Effector memory CD8-positive, alpha-beta T cell (primary cell): ENCODE data around the gene MRPL23.

Source experiments
- ATAC-seq: fragments of 150-1000 bp; cut with Tn5 transposase; replicated peaks from 2 replicates; pipeline ENCODE4 v1.10.0; 2021; ENCODE audit warnings: mild to moderate bottlenecking, moderate library complexity
- DNase-seq, 3 experiments: peaks; one replicate each; pipeline ENCODE4 v3.0.0; 2021
- H3K27ac Mint-ChIP-seq, 2 donors: one replicate each; pipeline ENCODE4 v1.8.0; 2022; ENCODE audit warnings: mild to moderate bottlenecking in 2 of 2, mixed read lengths in 2 of 2, moderate library complexity in 2 of 2
- H3K27me3 Mint-ChIP-seq, 2 donors: one replicate each; pipeline ENCODE4 v1.8.0; 2022; ENCODE audit warnings: mixed read lengths in 2 of 2
- H3K36me3 Mint-ChIP-seq: one replicate; pipeline ENCODE4 v1.8.0; 2022; ENCODE audit warnings: mild to moderate bottlenecking, moderate library complexity, mixed read lengths; ENCODE audit not compliant: insufficient read depth
- H3K4me1 Mint-ChIP-seq, 2 donors: one replicate each; pipeline ENCODE4 v1.8.0; 2022; ENCODE audit warnings: low read depth in 2 of 2, mixed read lengths in 2 of 2
- H3K4me3 Mint-ChIP-seq, 2 donors: one replicate each; pipeline ENCODE4 v1.8.0; 2022; ENCODE audit warnings: mild to moderate bottlenecking in 2 of 2, mixed read lengths in 2 of 2, moderate library complexity in 2 of 2
- H3K9me3 Mint-ChIP-seq, 2 donors: one replicate each; pipeline ENCODE4 v1.8.0; 2022; ENCODE audit warnings: mixed read lengths in 2 of 2

The MRPL23 gene

GRCh38 chr11:1967641-1968225, 20.6 kb downstream of the MRPL23 start:
- ATAC-seq (no peak), DNase-seq (no peak)
- no peaks in the 10 kb centered on the region for H3K36me3 Mint-ChIP-seq
- H3K4me3 Mint-ChIP-seq = no peak overlapping the region
- no peaks in the 10 kb centered on the region for H3K4me1 Mint-ChIP-seq
- no peak overlapping the region for H3K27ac Mint-ChIP-seq
- no peaks in the 10 kb centered on the region for H3K27me3 Mint-ChIP-seq
- H3K9me3 Mint-ChIP-seq = no peaks in the 10 kb centered on the region

DNA sequence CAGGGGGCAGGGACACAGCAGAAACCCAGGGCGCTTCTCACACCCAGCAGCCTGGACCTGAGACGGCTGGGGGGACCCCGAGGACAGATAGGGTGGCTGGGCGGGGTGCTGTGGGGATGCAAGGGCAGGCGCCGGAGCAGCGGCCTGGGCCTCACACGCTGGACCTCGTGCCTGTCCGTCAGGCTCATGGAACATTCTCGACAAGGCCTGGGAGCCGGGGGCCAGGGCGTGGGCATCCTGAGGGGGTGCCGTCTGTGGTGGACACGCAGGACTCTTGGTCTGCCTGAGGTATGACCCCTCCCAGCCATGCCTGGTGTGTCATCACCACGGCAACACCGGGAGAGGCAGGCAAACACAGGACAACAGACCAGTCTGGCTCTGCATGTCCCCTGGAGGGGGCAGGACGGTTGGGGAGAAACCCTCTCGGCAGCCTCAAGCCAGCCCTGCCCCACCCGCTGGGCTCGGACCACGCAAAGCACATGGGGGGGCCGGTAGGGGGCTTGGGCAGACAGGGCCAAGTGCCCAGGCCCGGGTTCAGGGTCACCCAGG, 21.4 kb downstream of the MRPL23 start:
- no peak overlapping the region for H3K4me3 Mint-ChIP-seq
- DNase-seq (no peak), ATAC-seq (no peak)
- H3K4me1 Mint-ChIP-seq = no peaks in the 10 kb centered on the region
- H3K27ac Mint-ChIP-seq = no peak overlapping the region
- no peaks in the 10 kb centered on the region for H3K36me3 Mint-ChIP-seq
- H3K9me3 Mint-ChIP-seq = no peaks in the 10 kb centered on the region
- H3K27me3 Mint-ChIP-seq = no peaks in the 10 kb centered on the region

DNA sequence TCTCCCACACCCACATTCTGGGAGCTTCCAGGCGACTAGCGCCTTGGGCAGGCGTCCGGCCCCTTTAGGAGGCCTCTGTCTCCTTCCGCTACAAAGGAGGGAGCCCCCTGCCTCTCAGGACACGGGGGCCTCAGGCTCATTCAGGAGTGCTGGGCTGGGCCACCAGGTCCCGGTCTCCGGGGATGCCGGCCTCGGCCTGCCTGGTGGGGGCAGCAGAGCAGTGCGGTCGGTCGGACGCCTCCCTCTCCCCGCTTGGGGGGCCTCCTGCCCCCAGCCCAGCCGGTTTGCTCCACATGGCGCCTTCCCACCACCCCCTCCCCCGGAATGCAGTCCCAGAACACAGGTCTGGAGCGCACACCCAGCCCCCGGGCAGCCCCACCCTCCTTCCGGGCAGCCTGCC, 21.9 kb downstream of the MRPL23 start:
- H3K4me1 Mint-ChIP-seq = no peaks in the 10 kb centered on the region
- no peaks in the 10 kb centered on the region for H3K9me3 Mint-ChIP-seq
- H3K27ac Mint-ChIP-seq = no peak overlapping the region
- no peaks in the 10 kb centered on the region for H3K27me3 Mint-ChIP-seq
- no peaks in the 10 kb centered on the region for H3K36me3 Mint-ChIP-seq
- no peak for DNase-seq
- no peak overlapping the region for H3K4me3 Mint-ChIP-seq
- no peak for ATAC-seq

- no peak overlapping the region for H3K4me3 Mint-ChIP-seq
- no peaks in the 10 kb centered on the region for H3K4me1 Mint-ChIP-seq
- no peaks in the 10 kb centered on the region for H3K27me3 Mint-ChIP-seq
- no peaks in the 10 kb centered on the region for H3K9me3 Mint-ChIP-seq
- ATAC-seq = no peak
- DNase-seq = no peak
- no peak overlapping the region for H3K27ac Mint-ChIP-seq
- H3K36me3 Mint-ChIP-seq = no peaks in the 10 kb centered on the region
These were observed 22.6 kb downstream of the MRPL23 start for GRCh38 chr11:1969776-1970175.

GRCh38 chr11:1970956-1971355, 23.8 kb downstream of the MRPL23 start:
- ATAC-seq (no peak), DNase-seq (no peak)
- H3K4me1 Mint-ChIP-seq = no peaks in the 10 kb centered on the region
- H3K9me3 Mint-ChIP-seq = no peaks in the 10 kb centered on the region
- no peak overlapping the region for H3K27ac Mint-ChIP-seq
- H3K36me3 Mint-ChIP-seq = no peaks in the 10 kb centered on the region
- H3K27me3 Mint-ChIP-seq = no peaks in the 10 kb centered on the region
- H3K4me3 Mint-ChIP-seq = no peak overlapping the region

DNA sequence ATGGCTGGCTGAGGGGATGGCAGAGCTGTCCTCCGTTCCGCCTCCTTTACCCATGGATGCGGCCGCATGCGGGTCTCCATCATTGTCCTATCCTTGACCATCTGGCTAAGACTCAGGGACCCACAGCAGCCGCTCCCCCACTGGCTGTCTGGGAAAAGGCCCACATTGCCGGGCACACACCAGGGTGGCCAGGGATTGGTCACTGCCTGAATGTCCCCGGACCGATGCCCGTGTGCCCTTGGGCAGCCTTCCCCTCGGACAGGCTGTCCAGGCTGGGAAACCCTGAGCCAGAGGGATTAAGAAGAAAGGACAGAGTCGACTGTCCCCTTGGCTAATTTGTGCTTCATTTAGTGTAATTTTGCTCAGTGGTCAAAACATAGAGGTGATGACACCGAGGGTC, 28.1 kb downstream of the MRPL23 start:
- Mint-ChIP-seq H3K36me3 (no peaks in the 10 kb centered on the region), H3K9me3 (no peaks in the 10 kb centered on the region), H3K4me3 (no peak overlapping the region), H3K4me1 (no peaks in the 10 kb centered on the region), H3K27ac (no peak overlapping the region), H3K27me3 (no peaks in the 10 kb centered on the region)
- no peak for ATAC-seq
- no peak for DNase-seq

DNA sequence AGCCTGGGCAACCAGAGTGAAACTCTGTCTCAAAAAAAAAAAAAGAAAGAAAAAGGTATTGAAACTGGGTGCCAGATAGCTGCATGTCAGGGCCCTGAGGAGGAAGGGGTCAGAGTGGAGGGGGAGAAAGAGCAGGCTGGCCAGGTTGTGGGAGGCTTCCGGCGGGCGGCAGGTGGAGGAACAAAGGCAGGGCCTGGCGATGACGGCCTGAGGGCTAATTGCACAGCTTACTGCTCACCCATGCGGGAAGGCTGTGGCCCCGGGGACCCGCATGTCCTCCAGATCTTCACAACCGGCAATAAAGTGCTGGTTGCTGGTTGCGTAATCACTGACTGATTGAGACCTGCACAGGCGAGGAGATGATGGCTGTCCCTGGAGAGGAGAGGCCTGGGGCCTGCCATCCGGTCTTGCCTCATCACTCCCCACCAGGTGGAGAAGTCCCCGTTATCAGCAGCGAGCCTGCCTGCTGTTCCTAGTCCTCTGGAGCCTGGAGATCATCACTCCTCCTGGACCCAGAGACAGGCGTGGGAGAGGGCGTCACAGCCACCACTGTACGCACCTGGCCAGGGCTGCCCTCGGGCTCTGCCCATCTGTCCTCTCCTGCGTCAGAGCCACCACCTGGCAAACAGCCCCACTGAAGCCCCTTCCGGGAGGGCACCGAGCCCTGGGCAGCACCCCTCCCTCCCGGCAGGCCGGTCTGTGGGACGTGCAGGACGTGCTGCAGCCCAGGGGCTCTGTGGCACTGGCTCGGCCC, 31.8 kb downstream of the MRPL23 start:
- Mint-ChIP-seq H3K4me3 (no peak overlapping the region), H3K27ac (no peak overlapping the region), H3K4me1 (no peaks in the 10 kb centered on the region), H3K9me3 (no peaks in the 10 kb centered on the region), H3K36me3 (no peaks in the 10 kb centered on the region), H3K27me3 (no peaks in the 10 kb centered on the region)
- no peak for ATAC-seq
- DNase-seq = no peak

DNA sequence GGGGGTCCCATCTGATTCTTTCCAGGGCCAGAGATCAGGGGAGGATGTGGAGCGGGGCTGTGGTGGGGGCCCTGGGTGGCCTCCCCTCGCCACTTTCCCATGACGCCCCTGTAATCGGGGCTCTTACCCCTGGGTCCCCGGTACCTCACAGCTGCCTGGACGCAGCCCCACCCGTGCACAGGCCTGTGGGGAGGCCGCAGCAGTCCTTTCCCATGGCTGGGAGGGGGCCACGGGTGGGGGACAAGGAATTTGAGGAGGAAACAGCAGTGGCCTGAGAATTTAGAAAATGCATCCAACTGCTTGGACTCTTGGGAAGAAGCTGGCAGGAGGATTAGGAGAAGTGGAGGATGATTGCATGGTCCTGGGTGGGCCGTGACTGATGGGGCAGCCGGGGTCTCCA, 32.5 kb downstream of the MRPL23 start:
- DNase-seq (no peak), ATAC-seq (no peak)
- no peaks in the 10 kb centered on the region for H3K27me3 Mint-ChIP-seq
- no peaks in the 10 kb centered on the region for H3K36me3 Mint-ChIP-seq
- H3K4me3 Mint-ChIP-seq = no peak overlapping the region
- no peaks in the 10 kb centered on the region for H3K4me1 Mint-ChIP-seq
- H3K9me3 Mint-ChIP-seq = no peaks in the 10 kb centered on the region
- no peak overlapping the region for H3K27ac Mint-ChIP-seq

DNA sequence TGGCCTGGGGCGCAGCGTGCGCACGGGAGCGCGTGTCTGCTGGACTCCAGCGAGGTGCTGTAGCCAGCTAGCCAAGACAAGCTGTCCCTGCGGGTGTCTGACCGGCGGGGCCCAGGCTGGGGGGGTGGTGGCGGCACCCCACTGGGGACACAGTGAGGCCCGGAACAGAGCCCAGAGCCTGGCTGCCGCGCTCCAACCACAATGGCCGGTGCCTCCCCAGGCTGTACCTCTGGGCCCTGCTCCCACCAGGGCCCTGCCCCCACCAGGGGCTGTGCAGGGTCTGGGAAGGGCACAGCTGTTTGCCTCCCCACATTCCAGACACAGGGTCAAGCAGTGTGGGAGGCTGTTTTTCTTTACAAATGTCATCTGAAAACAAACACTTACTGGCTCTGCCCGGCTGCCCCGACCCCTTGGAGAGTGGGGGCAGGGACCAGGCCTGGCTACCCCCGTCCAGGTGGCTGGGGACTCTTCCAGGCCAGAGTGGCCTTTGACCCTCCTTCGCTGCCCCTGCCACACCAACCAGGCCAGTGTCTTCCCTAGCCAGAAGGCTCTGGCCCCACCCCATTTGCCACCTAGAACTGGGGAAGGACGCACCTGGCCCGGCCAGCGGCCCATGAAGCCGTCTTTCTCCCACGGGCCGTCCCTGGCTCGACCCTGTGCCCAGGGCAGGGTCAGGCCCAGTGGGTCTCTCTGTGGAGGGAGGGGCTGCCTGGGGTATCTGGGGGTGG, 35.9 kb downstream of the MRPL23 start:
- DNase-seq = no peak
- Mint-ChIP-seq H3K9me3 (no peaks in the 10 kb centered on the region), H3K27me3 (no peaks in the 10 kb centered on the region), H3K27ac (no peak overlapping the region), H3K36me3 (no peaks in the 10 kb centered on the region), H3K4me3 (no peak overlapping the region), H3K4me1 (no peaks in the 10 kb centered on the region)
- ATAC-seq = no peak

- Mint-ChIP-seq H3K4me1 (no peaks in the 10 kb centered on the region), H3K27me3 (no peaks in the 10 kb centered on the region), H3K27ac (no peak overlapping the region), H3K9me3 (no peaks in the 10 kb centered on the region), H3K4me3 (no peak overlapping the region), H3K36me3 (no peaks in the 10 kb centered on the region)
- no peak for ATAC-seq
- no peak for DNase-seq
These were observed 36.4 kb downstream of the MRPL23 start for GRCh38 chr11:1983601-1983961.

DNA sequence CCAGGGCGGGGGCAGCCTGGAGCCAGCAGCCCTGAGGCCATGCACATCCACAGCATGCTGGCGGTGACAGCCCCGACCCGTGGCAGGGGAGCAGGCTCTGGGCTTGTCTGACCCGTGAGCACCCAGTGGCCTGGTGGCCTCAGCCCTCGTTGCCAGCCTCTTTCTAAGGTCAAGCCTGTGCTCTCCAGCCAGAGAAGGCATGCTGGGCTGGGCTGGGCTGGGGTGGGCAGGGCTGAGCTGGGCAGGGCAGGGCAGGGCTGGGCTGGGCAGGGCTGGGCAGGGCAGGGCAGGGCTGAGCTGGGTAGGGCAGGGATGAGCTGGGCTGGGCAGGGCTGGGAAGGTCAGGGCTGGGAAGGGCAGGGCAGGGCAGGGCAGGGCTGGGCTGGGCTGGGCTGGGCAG, 39.9 kb downstream of the MRPL23 start:
- no peak overlapping the region for H3K27ac Mint-ChIP-seq
- ATAC-seq (no peak), DNase-seq (no peak)
- H3K27me3 Mint-ChIP-seq = no peaks in the 10 kb centered on the region
- no peaks in the 10 kb centered on the region for H3K4me1 Mint-ChIP-seq
- H3K4me3 Mint-ChIP-seq = no peak overlapping the region
- H3K9me3 Mint-ChIP-seq = no peaks in the 10 kb centered on the region
- H3K36me3 Mint-ChIP-seq = no peaks in the 10 kb centered on the region

GRCh38 chr11:1988174-1988573, 41.0 kb downstream of the MRPL23 start:
- H3K27me3 Mint-ChIP-seq = no peaks in the 10 kb centered on the region
- no peak for ATAC-seq

GRCh38 chr11:1988667-1989317, 41.7 kb downstream of the MRPL23 start:
- Mint-ChIP-seq H3K27ac (no peak overlapping the region), H3K36me3 (no peaks in the 10 kb centered on the region), H3K4me1 (no peaks in the 10 kb centered on the region), H3K9me3 (no peaks in the 10 kb centered on the region), H3K27me3 (no peaks in the 10 kb centered on the region), H3K4me3 (no peak overlapping the region)
- ATAC-seq (no peak), DNase-seq (no peak)

More at GRCh38 chr11:1988174-1988573, 41.0 kb downstream of the MRPL23 start:
- DNase-seq = no peak
- no peaks in the 10 kb centered on the region for H3K4me1 Mint-ChIP-seq
- no peak overlapping the region for H3K4me3 Mint-ChIP-seq
- no peaks in the 10 kb centered on the region for H3K9me3 Mint-ChIP-seq
- no peaks in the 10 kb centered on the region for H3K36me3 Mint-ChIP-seq
- H3K27ac Mint-ChIP-seq = no peak overlapping the region
